ENCODE measurements around the gene CYGB. TPM values are rescaled to one million over a fixed set of nuclear protein-coding genes. Genes with fewer than 3 reads are reported as not detected.

The CYGB gene
- total and polyA plus RNA-seq, 9 of the 15 experiments (the other 6 are each of a cell fraction or from before 2014, with no cell fraction given): 0.08 to 0.95 (median 0.18) TPM; not detected in 5

DNA sequence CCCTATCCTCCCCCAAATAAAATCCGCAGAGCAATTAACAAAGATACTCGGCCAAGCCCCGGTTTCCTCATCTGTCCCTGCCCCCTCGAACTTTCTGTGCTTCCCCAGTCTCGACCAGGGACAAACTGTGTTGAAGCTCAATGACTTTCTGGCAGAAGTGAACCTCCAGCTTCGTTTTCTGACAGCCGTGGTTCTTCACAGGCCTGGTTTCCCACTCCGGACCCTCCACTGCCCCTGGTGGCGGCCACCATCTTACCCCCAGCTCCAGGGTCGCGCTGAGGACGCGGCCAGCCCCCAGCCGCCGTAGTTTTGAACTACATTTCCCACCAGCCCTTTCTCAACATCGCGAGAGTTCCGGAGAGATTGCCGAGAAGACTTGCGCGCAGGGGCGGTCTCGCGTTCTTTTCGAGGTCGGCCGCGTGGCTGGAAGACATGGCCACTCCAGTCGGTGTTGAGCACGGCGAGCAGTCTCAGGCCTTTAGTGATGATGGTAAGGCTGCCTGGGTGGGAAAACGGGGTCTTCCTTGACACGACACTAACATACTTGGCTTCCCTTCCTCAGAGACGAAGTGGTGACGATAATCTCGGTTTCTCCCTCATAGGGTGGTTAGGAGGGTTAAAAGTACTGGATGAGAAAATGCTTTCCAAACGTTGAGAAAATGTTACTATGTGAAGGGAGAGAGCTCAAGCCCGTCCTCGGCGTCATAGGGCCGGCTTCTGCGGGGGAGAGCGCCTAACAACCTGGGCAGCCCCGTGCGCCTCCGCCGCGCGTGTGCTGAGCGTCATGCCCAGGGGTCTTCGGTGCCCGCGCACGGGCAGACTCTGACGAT lies 20.1 kb upstream of the CYGB start (continued):
- TF ChIP-seq, protein P1, sequence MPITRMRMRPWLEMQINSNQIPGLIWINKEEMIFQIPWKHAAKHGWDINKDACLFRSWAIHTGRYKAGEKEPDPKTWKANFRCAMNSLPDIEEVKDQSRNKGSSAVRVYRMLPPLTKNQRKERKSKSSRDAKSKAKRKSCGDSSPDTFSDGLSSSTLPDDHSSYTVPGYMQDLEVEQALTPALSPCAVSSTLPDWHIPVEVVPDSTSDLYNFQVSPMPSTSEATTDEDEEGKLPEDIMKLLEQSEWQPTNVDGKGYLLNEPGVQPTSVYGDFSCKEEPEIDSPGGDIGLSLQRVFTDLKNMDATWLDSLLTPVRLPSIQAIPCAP (CRISPR knock-in tag; IDR thresholded peaks at IDR 0.05; ENCODE audit: borderline replicate concordance): no peak
- TF ChIP-seq TAL1 (IDR thresholded peaks at IDR 0.05) (no peak), ZNF12 (CRISPR knock-in tag; IDR thresholded peaks at IDR 0.05) (peak; percentile 10; the same call in 1 of the 2 replicates), TEAD2 (tag; IDR thresholded peaks at IDR 0.05) (no peak), ZNF668 (CRISPR knock-in tag; IDR thresholded peaks at IDR 0.05) (no peak), ZNF239 (CRISPR knock-in tag; IDR thresholded peaks at IDR 0.05) (0 out of 2 replicates have a peak, but pooled peaks have one; percentile 18), ZNF79 (CRISPR knock-in tag; IDR thresholded peaks at IDR 0.05; ENCODE audit: low read depth) (no peak), KLF6 (CRISPR knock-in tag; IDR thresholded peaks at IDR 0.05; ENCODE audit: borderline replicate concordance) (0 out of 2 replicates have a peak, but pooled peaks have one; percentile 39)
- TF ChIP-seq, protein P2, sequence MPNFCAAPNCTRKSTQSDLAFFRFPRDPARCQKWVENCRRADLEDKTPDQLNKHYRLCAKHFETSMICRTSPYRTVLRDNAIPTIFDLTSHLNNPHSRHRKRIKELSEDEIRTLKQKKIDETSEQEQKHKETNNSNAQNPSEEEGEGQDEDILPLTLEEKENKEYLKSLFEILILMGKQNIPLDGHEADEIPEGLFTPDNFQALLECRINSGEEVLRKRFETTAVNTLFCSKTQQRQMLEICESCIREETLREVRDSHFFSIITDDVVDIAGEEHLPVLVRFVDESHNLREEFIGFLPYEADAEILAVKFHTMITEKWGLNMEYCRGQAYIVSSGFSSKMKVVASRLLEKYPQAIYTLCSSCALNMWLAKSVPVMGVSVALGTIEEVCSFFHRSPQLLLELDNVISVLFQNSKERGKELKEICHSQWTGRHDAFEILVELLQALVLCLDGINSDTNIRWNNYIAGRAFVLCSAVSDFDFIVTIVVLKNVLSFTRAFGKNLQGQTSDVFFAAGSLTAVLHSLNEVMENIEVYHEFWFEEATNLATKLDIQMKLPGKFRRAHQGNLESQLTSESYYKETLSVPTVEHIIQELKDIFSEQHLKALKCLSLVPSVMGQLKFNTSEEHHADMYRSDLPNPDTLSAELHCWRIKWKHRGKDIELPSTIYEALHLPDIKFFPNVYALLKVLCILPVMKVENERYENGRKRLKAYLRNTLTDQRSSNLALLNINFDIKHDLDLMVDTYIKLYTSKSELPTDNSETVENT (CRISPR knock-in tag; IDR thresholded peaks at IDR 0.05): 0 out of 2 replicates have a peak, but pooled peaks have one; percentile 31
- TF ChIP-seq, protein P3, sequence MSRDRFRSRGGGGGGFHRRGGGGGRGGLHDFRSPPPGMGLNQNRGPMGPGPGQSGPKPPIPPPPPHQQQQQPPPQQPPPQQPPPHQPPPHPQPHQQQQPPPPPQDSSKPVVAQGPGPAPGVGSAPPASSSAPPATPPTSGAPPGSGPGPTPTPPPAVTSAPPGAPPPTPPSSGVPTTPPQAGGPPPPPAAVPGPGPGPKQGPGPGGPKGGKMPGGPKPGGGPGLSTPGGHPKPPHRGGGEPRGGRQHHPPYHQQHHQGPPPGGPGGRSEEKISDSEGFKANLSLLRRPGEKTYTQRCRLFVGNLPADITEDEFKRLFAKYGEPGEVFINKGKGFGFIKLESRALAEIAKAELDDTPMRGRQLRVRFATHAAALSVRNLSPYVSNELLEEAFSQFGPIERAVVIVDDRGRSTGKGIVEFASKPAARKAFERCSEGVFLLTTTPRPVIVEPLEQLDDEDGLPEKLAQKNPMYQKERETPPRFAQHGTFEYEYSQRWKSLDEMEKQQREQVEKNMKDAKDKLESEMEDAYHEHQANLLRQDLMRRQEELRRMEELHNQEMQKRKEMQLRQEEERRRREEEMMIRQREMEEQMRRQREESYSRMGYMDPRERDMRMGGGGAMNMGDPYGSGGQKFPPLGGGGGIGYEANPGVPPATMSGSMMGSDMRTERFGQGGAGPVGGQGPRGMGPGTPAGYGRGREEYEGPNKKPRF (IDR thresholded peaks at IDR 0.05; ENCODE audit: low read depth, low read length): no peak
- TF ChIP-seq, protein P4, sequence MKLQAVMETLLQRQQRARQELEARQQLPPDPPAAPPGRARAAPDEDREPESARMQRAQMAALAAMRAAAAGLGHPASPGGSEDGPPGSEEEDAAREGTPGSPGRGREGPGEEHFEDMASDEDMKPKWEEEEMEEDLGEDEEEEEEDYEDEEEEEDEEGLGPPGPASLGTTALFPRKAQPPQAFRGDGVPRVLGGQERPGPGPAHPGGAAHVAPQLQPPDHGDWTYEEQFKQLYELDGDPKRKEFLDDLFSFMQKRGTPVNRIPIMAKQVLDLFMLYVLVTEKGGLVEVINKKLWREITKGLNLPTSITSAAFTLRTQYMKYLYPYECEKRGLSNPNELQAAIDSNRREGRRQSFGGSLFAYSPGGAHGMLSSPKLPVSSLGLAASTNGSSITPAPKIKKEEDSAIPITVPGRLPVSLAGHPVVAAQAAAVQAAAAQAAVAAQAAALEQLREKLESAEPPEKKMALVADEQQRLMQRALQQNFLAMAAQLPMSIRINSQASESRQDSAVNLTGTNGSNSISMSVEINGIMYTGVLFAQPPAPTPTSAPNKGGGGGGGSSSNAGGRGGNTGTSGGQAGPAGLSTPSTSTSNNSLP (IDR thresholded peaks at IDR 0.05; ENCODE audit: borderline replicate concordance, low read depth, low read length): no peak
- TF ChIP-seq, protein P5, sequence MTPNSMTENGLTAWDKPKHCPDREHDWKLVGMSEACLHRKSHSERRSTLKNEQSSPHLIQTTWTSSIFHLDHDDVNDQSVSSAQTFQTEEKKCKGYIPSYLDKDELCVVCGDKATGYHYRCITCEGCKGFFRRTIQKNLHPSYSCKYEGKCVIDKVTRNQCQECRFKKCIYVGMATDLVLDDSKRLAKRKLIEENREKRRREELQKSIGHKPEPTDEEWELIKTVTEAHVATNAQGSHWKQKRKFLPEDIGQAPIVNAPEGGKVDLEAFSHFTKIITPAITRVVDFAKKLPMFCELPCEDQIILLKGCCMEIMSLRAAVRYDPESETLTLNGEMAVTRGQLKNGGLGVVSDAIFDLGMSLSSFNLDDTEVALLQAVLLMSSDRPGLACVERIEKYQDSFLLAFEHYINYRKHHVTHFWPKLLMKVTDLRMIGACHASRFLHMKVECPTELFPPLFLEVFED (CRISPR knock-in tag; conservative IDR thresholded peaks at IDR 0.05): no peak; the same call in 1 of the 2 replicates
- TF ChIP-seq, protein P6, sequence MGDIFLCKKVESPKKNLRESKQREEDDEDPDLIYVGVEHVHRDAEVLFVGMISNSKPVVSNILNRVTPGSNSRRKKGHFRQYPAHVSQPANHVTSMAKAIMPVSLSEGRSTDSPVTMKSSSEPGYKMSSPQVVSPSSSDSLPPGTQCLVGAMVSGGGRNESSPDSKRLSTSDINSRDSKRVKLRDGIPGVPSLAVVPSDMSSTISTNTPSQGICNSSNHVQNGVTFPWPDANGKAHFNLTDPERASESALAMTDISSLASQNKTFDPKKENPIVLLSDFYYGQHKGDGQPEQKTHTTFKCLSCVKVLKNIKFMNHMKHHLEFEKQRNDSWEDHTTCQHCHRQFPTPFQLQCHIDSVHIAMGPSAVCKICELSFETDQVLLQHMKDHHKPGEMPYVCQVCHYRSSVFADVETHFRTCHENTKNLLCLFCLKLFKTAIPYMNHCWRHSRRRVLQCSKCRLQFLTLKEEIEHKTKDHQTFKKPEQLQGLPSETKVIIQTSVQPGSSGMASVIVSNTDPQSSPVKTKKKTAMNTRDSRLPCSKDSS (IDR thresholded peaks at IDR 0.05; ENCODE audit: low read depth, partially characterized antibody): no peak

Measured in K562 (cell line).